GM19468 (cell line): Measurements from ENCODE around the gene SLC35A4.
"Not testable (repeated sequence)": the region's sequence is repeated elsewhere in the genome, so short reads cannot be mapped to it uniquely, and the experiment has no call there.

Source experiments
- ATAC-seq: cut with Tn5 transposase; IDR thresholded peaks from one replicate; pipeline ENCODE4 v1.9.1; 2021; ENCODE audit warnings: mild to moderate bottlenecking, moderate library complexity, moderate number of reproducible peaks; ENCODE audit not compliant: unreplicated experiment; ENCODE audit errors: extremely low read depth

The SLC35A4 gene

GRCh38 chr5:140557965-140558364 is 6.7 kb upstream of the SLC35A4 start:
- no peak for ATAC-seq

GRCh38 chr5:140558542-140558941 is 6.1 kb upstream of the SLC35A4 start:
- no peak for ATAC-seq

GRCh38 chr5:140560227-140560626 is 4.4 kb upstream of the SLC35A4 start:
- no peak for ATAC-seq

GRCh38 chr5:140561753-140562523 is 2.7 kb upstream of the SLC35A4 start:
- ATAC-seq: no peak

GRCh38 chr5:140563596-140563995 is 1.0 kb upstream of the SLC35A4 start:
- ATAC-seq: no peak

GRCh38 chr5:140565024-140565779 is 574 bp downstream of the SLC35A4 start:
- ATAC-seq: no peak

GRCh38 chr5:140565780-140566095 is 1.1 kb downstream of the SLC35A4 start:
- ATAC-seq: no peak

- no peak for ATAC-seq
Measured at GRCh38 chr5:140566665-140567064, 2.0 kb downstream of the SLC35A4 start.

- no peak for ATAC-seq
Measured at GRCh38 chr5:140567136-140567818, 2.6 kb downstream of the SLC35A4 start.

GRCh38 chr5:140567871-140568270 is 3.2 kb downstream of the SLC35A4 start:
- ATAC-seq: no peak

GRCh38 chr5:140568443-140569063 is 3.9 kb downstream of the SLC35A4 start:
- no peak for ATAC-seq

GRCh38 chr5:140569197-140569596 is 4.6 kb downstream of the SLC35A4 start:
- no peak for ATAC-seq

GRCh38 chr5:140570058-140570457 is 5.4 kb downstream of the SLC35A4 start:
- ATAC-seq: no peak

GRCh38 chr5:140570488-140570887 is 5.9 kb downstream of the SLC35A4 start:
- no peak for ATAC-seq

GRCh38 chr5:140571105-140571504 is 6.5 kb downstream of the SLC35A4 start:
- ATAC-seq: no peak

- ATAC-seq: no peak
Measured at GRCh38 chr5:140573683-140574082, 9.1 kb downstream of the SLC35A4 start.

GRCh38 chr5:140574165-140574564 is 9.5 kb downstream of the SLC35A4 start:
- no peak for ATAC-seq

- no peak for ATAC-seq
Measured at GRCh38 chr5:140575309-140575708, 10.7 kb downstream of the SLC35A4 start.

GRCh38 chr5:140576776-140577201 is 12.2 kb downstream of the SLC35A4 start:
- ATAC-seq: no peak

- not testable (repeated sequence) for ATAC-seq
Measured at GRCh38 chr5:140579188-140579747, 14.6 kb downstream of the SLC35A4 start.
